ENCODE measurements around the gene UCKL1. TPM values are rescaled to one million over a fixed set of nuclear protein-coding genes. Genes with fewer than 3 reads are reported as not detected.
A peak's percentile ranks its signal among the peaks of the same experiment; 100 is the strongest.
"Not testable (repeated sequence)": the region's sequence is repeated elsewhere in the genome, so short reads cannot be mapped to it uniquely, and the experiment has no call there.

Gene UCKL1
- polyA plus RNA-seq, 3 donors, result 10.9 to 65.8 (median 14.5) TPM

GRCh38 chr20:63931735-63932134, 24.5 kb downstream of the UCKL1 start:
- Histone ChIP-seq H3K36me3 (replicated peaks in 1 of 2; ENCODE audit: control insufficient read depth in 1 of 2, insufficient read depth in 2 of 2, low read length in 2 of 2) (peaks cover 93 to 100% of the 10 kb centered on the region in 2 donors), H3K27me3 (ENCODE audit: control insufficient read depth in 2 of 2, insufficient read depth in 2 of 2, low read length in 2 of 2) (no peaks in the 10 kb centered on the region), H4K20me1 (ENCODE audit: insufficient read depth, low read length) (peaks cover 100% of the 10 kb centered on the region), H3K4me3 (replicated peaks in 1 of 3; ENCODE audit: low read depth in 2 of 3, low read length in 3 of 3) (no peak overlapping the region), H3K9ac (ENCODE audit: insufficient read depth, low read length, poor library complexity, severe bottlenecking) (no peak overlapping the region), H3K4me2 (replicated peaks; ENCODE audit: extremely low read depth, low read length, poor library complexity, severe bottlenecking) (no peak overlapping the region), H3K4me1 (ENCODE audit: control insufficient read depth in 1 of 2, insufficient read depth in 2 of 2, low read length in 2 of 2) (no peaks in the 10 kb centered on the region), H3K27ac (ENCODE audit: low read depth in 1 of 2, low read length in 2 of 2) (no peak overlapping the region), H3K9me3 (replicated peaks in 1 of 2; ENCODE audit: control insufficient read depth in 1 of 2, insufficient read depth in 1 of 2, low read length in 2 of 2) (no peaks in the 10 kb centered on the region), H3K79me2 (ENCODE audit: insufficient read depth, low read length) (peaks cover 98% of the 10 kb centered on the region), H2AFZ (ENCODE audit: insufficient read depth, low read depth, low read length, poor library complexity, severe bottlenecking) (no peak overlapping the region)
- Mint-ChIP-seq H3K4me3 (no peak overlapping the region), H3K27me3 (ENCODE audit: low read depth in 3 of 3) (peaks cover 0 to 3% (median 0%) of the 10 kb centered on the region in 3 donors), H3K4me1 (peaks cover 8% of the 10 kb centered on the region), H3K9me3 (peaks cover 0 to 3% (median 0%) of the 10 kb centered on the region in 7 donors), H3K36me3 (peaks cover 74 to 98% of the 10 kb centered on the region in 2 donors), H3K27ac (no peak overlapping the region)
- no peak for TF ChIP-seq CTCF (IDR thresholded peaks at IDR 0.05)
- intact Hi-C loops (cut with micrococcal nuclease), result no loop called here
- no peak for DNase-seq
- 98% methylated on average over 15 of the region's 19 CpGs for WGBS (ENCODE audit: insufficient coverage)

GRCh38 chr20:63930971-63931553, 25.2 kb downstream of the UCKL1 start:
- Histone ChIP-seq H3K4me2 (replicated peaks; ENCODE audit: extremely low read depth, low read length, poor library complexity, severe bottlenecking) (no peak overlapping the region), H4K20me1 (ENCODE audit: insufficient read depth, low read length) (peaks cover 100% of the 10 kb centered on the region), H3K36me3 (replicated peaks in 1 of 2; ENCODE audit: control insufficient read depth in 1 of 2, insufficient read depth in 2 of 2, low read length in 2 of 2) (peaks cover 98 to 100% of the 10 kb centered on the region in 2 donors), H3K27me3 (ENCODE audit: control insufficient read depth in 2 of 2, insufficient read depth in 2 of 2, low read length in 2 of 2) (no peaks in the 10 kb centered on the region), H3K9me3 (replicated peaks in 1 of 2; ENCODE audit: control insufficient read depth in 1 of 2, insufficient read depth in 1 of 2, low read length in 2 of 2) (no peaks in the 10 kb centered on the region), H3K4me1 (ENCODE audit: control insufficient read depth in 1 of 2, insufficient read depth in 2 of 2, low read length in 2 of 2) (no peaks in the 10 kb centered on the region), H3K79me2 (ENCODE audit: insufficient read depth, low read length) (peaks cover 98% of the 10 kb centered on the region), H3K9ac (ENCODE audit: insufficient read depth, low read length, poor library complexity, severe bottlenecking) (no peak overlapping the region), H3K27ac (ENCODE audit: low read depth in 1 of 2, low read length in 2 of 2) (no peak overlapping the region), H2AFZ (ENCODE audit: insufficient read depth, low read depth, low read length, poor library complexity, severe bottlenecking) (no peak overlapping the region), H3K4me3 (replicated peaks in 1 of 3; ENCODE audit: low read depth in 2 of 3, low read length in 3 of 3) (no peak overlapping the region)
- intact Hi-C loops (cut with micrococcal nuclease), result no loop called here
- peaks cover 0 to 3% (median 0%) of the 10 kb centered on the region in 7 donors for H3K9me3 Mint-ChIP-seq
- no peak overlapping the region for H3K4me3 Mint-ChIP-seq
- H3K27ac Mint-ChIP-seq, result peak overlapping the region in 4 of 7 donors; percentile 26 to 82 (median 56)
- no peak for TF ChIP-seq CTCF (IDR thresholded peaks at IDR 0.05)
- DNase-seq, result no peak
- peaks cover 5% of the 10 kb centered on the region for H3K4me1 Mint-ChIP-seq
- peaks cover 76 to 98% of the 10 kb centered on the region in 2 donors for H3K36me3 Mint-ChIP-seq
- H3K27me3 Mint-ChIP-seq (ENCODE audit: low read depth in 3 of 3), result peaks cover 0 to 3% (median 0%) of the 10 kb centered on the region in 3 donors
- 96% methylated on average over 32 of the region's 37 CpGs for WGBS (ENCODE audit: insufficient coverage)

GRCh38 chr20:63929473-63929883, 26.7 kb downstream of the UCKL1 start:
- DNase-seq; H3K27me3 ChIP-seq (ENCODE audit: control insufficient read depth in 2 of 2, insufficient read depth in 2 of 2, low read length in 2 of 2); H3K27ac ChIP-seq (ENCODE audit: low read depth in 1 of 2, low read length in 2 of 2); H3K4me3 ChIP-seq (replicated peaks in 1 of 3; ENCODE audit: low read depth in 2 of 3, low read length in 3 of 3); H3K4me2 ChIP-seq (replicated peaks; ENCODE audit: extremely low read depth, low read length, poor library complexity, severe bottlenecking); H3K9me3 ChIP-seq (replicated peaks in 1 of 2; ENCODE audit: control insufficient read depth in 1 of 2, insufficient read depth in 1 of 2, low read length in 2 of 2); intact Hi-C loops (cut with micrococcal nuclease); H2AFZ ChIP-seq (ENCODE audit: insufficient read depth, low read depth, low read length, poor library complexity, severe bottlenecking); H3K4me1 Mint-ChIP-seq; H3K4me1 ChIP-seq (ENCODE audit: control insufficient read depth in 1 of 2, insufficient read depth in 2 of 2, low read length in 2 of 2); H3K4me3 Mint-ChIP-seq; H3K27me3 Mint-ChIP-seq (ENCODE audit: low read depth in 3 of 3); H3K9ac ChIP-seq (ENCODE audit: insufficient read depth, low read length, poor library complexity, severe bottlenecking); H3K9me3 Mint-ChIP-seq: not testable (repeated sequence)
- Histone ChIP-seq H3K36me3 (replicated peaks in 1 of 2; ENCODE audit: control insufficient read depth in 1 of 2, insufficient read depth in 2 of 2, low read length in 2 of 2) (peaks cover 82 to 98% of the 10 kb centered on the region in 2 donors), H4K20me1 (ENCODE audit: insufficient read depth, low read length) (peaks cover 100% of the 10 kb centered on the region), H3K79me2 (ENCODE audit: insufficient read depth, low read length) (peaks cover 98% of the 10 kb centered on the region)
- H3K36me3 Mint-ChIP-seq, result peaks cover 69 to 97% of the 10 kb centered on the region in 2 donors
- WGBS (ENCODE audit: insufficient coverage), result 98% methylated on average over 31 of the region's 31 CpGs
- H3K27ac Mint-ChIP-seq, result peak overlapping the region in 2 of 7 donors; percentile 61 to 78
